ENCODE results near the gene GBX1.

GRCh38 chr7:151195616-151196450, 28.3 kb upstream of the GBX1 start:
- no peak for TF ChIP-seq MXI1 (conservative IDR thresholded peaks at IDR 0.05; ENCODE audit: poor library complexity, severe bottlenecking)
- no peak for TF ChIP-seq REST (IDR thresholded peaks at IDR 0.05; ENCODE audit: borderline replicate concordance)
- no peak for TF ChIP-seq CTCF (IDR thresholded peaks at IDR 0.05; ENCODE audit: poor library complexity, severe bottlenecking)
- TF ChIP-seq POLR2AphosphoS5 (IDR thresholded peaks at IDR 0.05): no peak
- TF ChIP-seq EP300 (conservative IDR thresholded peaks at IDR 0.05; ENCODE audit: poor library complexity, severe bottlenecking): no peak
- TF ChIP-seq TAF1 (IDR thresholded peaks at IDR 0.05; ENCODE audit: low read depth): no peak
- no peak for TF ChIP-seq EZH2 (IDR thresholded peaks at IDR 0.05; ENCODE audit: borderline replicate concordance, insufficient read depth, low read length, poor library complexity, severe bottlenecking)
- no peak for TF ChIP-seq RAD21 (conservative IDR thresholded peaks at IDR 0.05)
- TF ChIP-seq SMC3 (conservative IDR thresholded peaks at IDR 0.05; ENCODE audit: poor library complexity): no peak

All from neural cell (in vitro differentiated cells).